Body of pancreas (tissue), 4 donors: ENCODE measurements around the gene CZIB. TPM values are rescaled to one million over a fixed set of nuclear protein-coding genes. Genes with fewer than 3 reads are reported as not detected.
A peak's percentile ranks its signal among the peaks of the same experiment; 100 is the strongest.

ENCODE experiments used
- ATAC-seq: fragments of 150-250 bp; one replicate; pipeline ENCODE4 v1.9.1; 2016
- DNase-seq, 4 donors: peaks; one replicate each; pipeline ENCODE4 v3.0.0-alpha.2; 2019
- H3K27ac ChIP-seq, 4 donors: fragments of 200-600 bp; sonication (generic); 1 replicate in 3 of 4; 2 replicates in 1 of 4; pipeline versions ENCODE4 v1.5.1 to v1.6.1; 2016 to 2019; ENCODE audit warnings: mild to moderate bottlenecking in 1 of 4, mixed read lengths in 1 of 4, moderate library complexity in 1 of 4
- H3K27me3 ChIP-seq, 2 donors: fragments of 200-600 bp; sonication (generic); one replicate each; pipeline ENCODE4 v1.6.0; 2016; ENCODE audit warnings: mild to moderate bottlenecking in 1 of 2
- H3K36me3 ChIP-seq, 2 donors: fragments of 200-600 bp; sonication (generic); replicated peaks in 1 of 2; 2 replicates each; pipeline ENCODE4 v1.5.1; 2016; ENCODE audit warnings: low read depth in 2 of 2; ENCODE audit not compliant: insufficient read depth in 1 of 2
- H3K4me1 ChIP-seq: fragments of 200-600 bp; sonication (generic); one replicate; pipeline ENCODE4 v1.6.0; 2016
- H3K4me3 ChIP-seq, 2 donors: fragments of 200-600 bp; sonication (generic); 1 replicate in 1 of 2; 2 replicates in 1 of 2; pipeline ENCODE4 v1.5.1; 2016 to 2019
- H3K9me3 ChIP-seq, 3 donors: fragments of 200-600 bp; sonication (generic); 1 replicate in 2 of 3; 2 replicates in 1 of 3; pipeline ENCODE4 v1.5.1; 2016
- CTCF ChIP-seq, 7 experiments: fragments of 450-650 bp in 4 of 7; fragments of 200-600 bp in 3 of 7; sonication (generic) in 3 of 7; IDR thresholded peaks; one replicate each; pipeline ENCODE4 v1.5.1; 2016 to 2019; ENCODE audit warnings: antibody characterized with exemption in 7 of 7
- POLR2A ChIP-seq, 3 donors: fragments of 450-650 bp; IDR thresholded peaks; one replicate each; pipeline ENCODE4 v1.6.1; 2016; ENCODE audit warnings: antibody characterized with exemption in 3 of 3, mild to moderate bottlenecking in 2 of 3
- WGBS, 2 donors: methylation state at CpG; one replicate each; pipeline ENCODE4 v1.1.5; 2017; 5-methylcytosine and 5-hydroxymethylcytosine counted together
- intact Hi-C: fragments of 100-400 bp; cut with DNase I; formaldehyde crosslinking; loops from one replicate; pipeline ENCODE4 v1.15.1; 2023
- total RNA-seq, 2 donors: library from RNA; depleted of rRNA; stranded (reverse); fragments of >200 nt; gene quantifications; one replicate each; pipeline ENCODE4 v1.1.0, GENCODE V29; 2016

Gene CZIB
- total RNA-seq, 2 donors from 2014 or later = 14.5 to 18.9 TPM

DNA sequence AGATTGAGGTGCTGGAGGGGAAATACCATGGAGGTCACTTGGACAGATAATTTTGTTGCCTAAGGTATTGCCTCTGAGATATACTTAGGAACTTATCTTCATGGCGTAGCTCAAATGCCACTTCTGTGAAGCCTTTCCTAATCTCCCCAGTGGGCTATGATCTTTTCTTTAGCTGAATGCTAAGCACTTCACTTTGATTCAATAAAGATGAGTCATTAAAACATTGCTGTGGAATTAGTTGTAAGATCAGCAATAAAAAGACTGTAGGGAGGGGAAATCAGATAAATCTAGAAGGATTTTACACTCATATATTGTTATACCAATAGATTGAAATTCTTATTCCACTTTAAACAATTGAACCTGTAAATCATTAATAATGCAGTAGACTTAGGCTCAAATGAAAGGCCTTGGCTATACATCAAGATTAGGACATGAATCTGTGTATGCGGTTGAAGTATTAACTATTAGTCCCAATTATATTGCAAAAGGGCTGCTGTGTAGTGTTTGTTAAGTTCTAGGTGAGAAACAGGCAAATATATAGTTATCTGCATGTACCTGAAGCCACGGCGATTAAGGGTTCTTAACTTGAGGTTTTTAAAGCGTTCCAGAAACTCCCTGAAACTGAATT lies 37.1 kb upstream of the CZIB start:
- 21% methylated on average over 5 of the region's 5 CpGs for WGBS, 2 donors
- peak; percentile 48 for ATAC-seq

DNA sequence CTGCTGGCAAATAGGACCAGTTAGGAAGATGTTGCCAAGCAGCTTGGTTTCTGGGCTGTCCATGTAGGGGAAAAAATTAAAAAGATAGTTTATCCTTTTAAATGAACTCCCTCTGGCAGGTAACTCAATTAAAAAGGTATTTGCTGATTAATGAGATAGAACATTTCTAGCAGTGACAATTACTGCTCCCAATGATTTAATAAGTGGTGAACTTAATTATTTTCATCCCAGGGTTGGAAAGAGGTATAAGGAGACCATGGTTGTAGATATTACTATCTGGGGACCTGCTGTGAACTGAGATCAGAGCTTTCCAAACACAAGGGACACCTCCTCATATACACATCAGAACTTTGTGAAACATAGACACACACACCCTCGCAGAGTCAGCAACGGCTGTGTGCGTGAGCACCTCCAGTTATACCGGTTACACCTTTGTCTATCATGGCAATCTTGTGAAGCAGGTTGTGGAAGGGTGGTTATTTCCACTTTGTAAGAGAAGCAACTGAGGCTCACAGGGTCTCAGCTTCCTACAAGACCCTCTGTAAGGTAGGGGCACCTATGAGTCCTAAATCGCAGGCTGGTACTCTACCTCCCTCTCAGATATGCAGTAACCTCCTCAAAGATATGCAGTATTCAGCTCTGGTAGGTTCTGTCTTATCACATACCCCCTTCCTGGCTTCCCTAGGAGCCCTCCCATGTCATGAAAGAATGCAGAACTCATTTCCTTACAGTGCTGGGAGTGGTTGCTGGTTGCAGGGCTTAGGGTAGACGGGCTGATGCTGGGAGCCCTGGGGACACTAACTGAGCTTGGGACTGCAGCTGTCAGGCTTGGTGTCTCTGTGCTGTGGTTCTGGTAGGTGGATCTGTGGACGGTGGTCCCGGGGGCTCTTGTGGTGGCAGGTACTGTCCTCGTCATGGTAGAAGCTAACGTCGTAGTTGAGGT lies 36.3 kb upstream of the CZIB start:
- Histone ChIP-seq H3K4me1 (peaks cover 18% of the 10 kb centered on the region), H3K4me3 (no peak overlapping the region), H3K9me3 (no peaks in the 10 kb centered on the region), H3K27me3 (no peaks in the 10 kb centered on the region), H3K27ac (no peak overlapping the region), H3K36me3 (no peaks in the 10 kb centered on the region)
- TF ChIP-seq CTCF (IDR thresholded peaks at IDR 0.05) (no peak), POLR2A (IDR thresholded peaks at IDR 0.05) (no peak)
- 80 to 88% methylated on average over 11 of the region's 11 CpGs for WGBS, 2 donors
- ATAC-seq (no peak), DNase-seq (no peak)
- intact Hi-C loops = no loop called here

More for the DNA sequence above, 37.1 kb upstream of the CZIB start:
- no peak overlapping the region for H3K27ac ChIP-seq
- intact Hi-C loops = no loop called here
- no peak overlapping the region for H3K4me3 ChIP-seq
- no peaks in the 10 kb centered on the region for H3K36me3 ChIP-seq
- no peak for DNase-seq
- no peaks in the 10 kb centered on the region for H3K27me3 ChIP-seq
- H3K9me3 ChIP-seq = no peaks in the 10 kb centered on the region
- TF ChIP-seq POLR2A (IDR thresholded peaks at IDR 0.05) = no peak
- no peak for TF ChIP-seq CTCF (IDR thresholded peaks at IDR 0.05)
- peaks cover 18% of the 10 kb centered on the region for H3K4me1 ChIP-seq

DNA sequence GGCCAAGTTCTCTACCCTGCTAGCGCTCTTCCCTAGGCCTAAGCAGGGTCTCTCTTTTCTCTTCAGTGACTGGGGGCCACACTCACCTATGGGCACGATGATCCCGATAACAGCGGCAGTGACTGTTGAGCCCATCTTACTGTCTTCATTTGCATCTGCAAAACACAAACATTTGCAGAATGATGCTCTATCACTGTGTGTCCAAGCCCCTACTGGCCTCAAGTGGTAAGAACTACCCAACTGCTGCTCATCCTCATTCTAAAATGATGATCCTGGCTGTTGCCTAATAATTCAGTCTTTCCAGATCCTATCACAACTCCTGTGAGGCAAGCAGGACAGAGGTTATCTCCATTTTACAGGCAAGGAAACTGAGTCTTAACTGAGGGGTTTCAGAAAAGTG lies 34.6 kb upstream of the CZIB start:
- intact Hi-C loops = no loop called here
- WGBS, 2 donors = 92 to 97% methylated on average over 4 of the region's 4 CpGs

GRCh38 chr1:53254011-53254640 lies 33.7 kb upstream of the CZIB start:
- Histone ChIP-seq H3K27me3 (no peaks in the 10 kb centered on the region), H3K36me3 (no peaks in the 10 kb centered on the region), H3K4me1 (peaks cover 25% of the 10 kb centered on the region), H3K9me3 (no peaks in the 10 kb centered on the region), H3K27ac (no peak overlapping the region), H3K4me3 (no peak overlapping the region)
- TF ChIP-seq CTCF (IDR thresholded peaks at IDR 0.05) (no peak), POLR2A (IDR thresholded peaks at IDR 0.05) (no peak)
- intact Hi-C loops = no loop called here
- DNase-seq (no peak), ATAC-seq (no peak)
- 64 to 70% methylated on average over 4 of the region's 4 CpGs for WGBS, 2 donors

More for the DNA sequence above, 34.6 kb upstream of the CZIB start:
- peaks cover 18% of the 10 kb centered on the region for H3K4me1 ChIP-seq
- DNase-seq (no peak), ATAC-seq (no peak)
- H3K4me3 ChIP-seq = no peak overlapping the region
- TF ChIP-seq POLR2A (IDR thresholded peaks at IDR 0.05) (no peak), CTCF (IDR thresholded peaks at IDR 0.05) (no peak)
- H3K27ac ChIP-seq = no peak overlapping the region
- no peaks in the 10 kb centered on the region for H3K27me3 ChIP-seq
- H3K36me3 ChIP-seq = no peaks in the 10 kb centered on the region
- H3K9me3 ChIP-seq = no peaks in the 10 kb centered on the region
